Right lobe of liver (tissue), 4 donors: Measurements from ENCODE around the gene PEMT.

Source experiments
- CTCF ChIP-seq, 4 donors: fragments of 200-600 bp in 3 of 4; fragments of 450-650 bp in 1 of 4; IDR thresholded peaks; one replicate each; pipeline versions ENCODE4 v1.5.1 to v1.8.0; 2016 to 2022; ENCODE audit warnings: antibody characterized with exemption in 4 of 4, mild to moderate bottlenecking in 2 of 4
- POLR2A ChIP-seq: fragments of 450-650 bp; IDR thresholded peaks from one replicate; pipeline ENCODE4 v1.6.1; 2017; ENCODE audit warnings: antibody characterized with exemption, mild to moderate bottlenecking
- donor health status: DM: no; HTN: no; CAD: no.
- donor health status: DM: no; HTN: no; CAD: no.
- donor health status: DM: no; HTN: yes; CAD: no.

- TF ChIP-seq CTCF (IDR thresholded peaks at IDR 0.05) (no peak), POLR2A (no peak)
These were observed 67.6 kb downstream of the PEMT start for GRCh38 chr17:17523731-17524490.
